GM18517 (cell line): ENCODE measurements around the gene TDRD9.
"Not testable (repeated sequence)": the region's sequence is repeated elsewhere in the genome, so short reads cannot be mapped to it uniquely, and the experiment has no call there.

Source experiments
- ATAC-seq: cut with Tn5 transposase; IDR thresholded peaks from one replicate; pipeline ENCODE4 v1.9.1; 2021; ENCODE audit warnings: mild to moderate bottlenecking, moderate library complexity; ENCODE audit not compliant: unreplicated experiment

TDRD9 gene

GRCh38 chr14:103921855-103922200, 6.4 kb upstream of the TDRD9 start:
- ATAC-seq = not testable (repeated sequence)

GRCh38 chr14:103923863-103924262, 4.4 kb upstream of the TDRD9 start:
- ATAC-seq = no peak

GRCh38 chr14:103925316-103925715, 2.9 kb upstream of the TDRD9 start:
- ATAC-seq = no peak

- ATAC-seq = no peak
Measured at GRCh38 chr14:103927566-103927965, 690 bp upstream of the TDRD9 start.

GRCh38 chr14:103930051-103930604, 1.9 kb downstream of the TDRD9 start:
- no peak for ATAC-seq

GRCh38 chr14:103931422-103931821, 3.2 kb downstream of the TDRD9 start:
- ATAC-seq = no peak

GRCh38 chr14:103932791-103933490, 4.7 kb downstream of the TDRD9 start:
- no peak for ATAC-seq

- no peak for ATAC-seq
Measured at GRCh38 chr14:103935102-103935501, 6.8 kb downstream of the TDRD9 start.

- no peak for ATAC-seq
Measured at GRCh38 chr14:103941462-103941861, 13.2 kb downstream of the TDRD9 start.

- ATAC-seq = no peak
Measured at GRCh38 chr14:103941973-103942736, 13.9 kb downstream of the TDRD9 start, which contains the start of gene RD3L. Gene RD3L (minus strand): TSS chr14:103942529. CDS start chr14:103941695, 834 bp downstream.

GRCh38 chr14:103943673-103944072, 15.4 kb downstream of the TDRD9 start:
- ATAC-seq = no peak

GRCh38 chr14:103946975-103947374, 18.7 kb downstream of the TDRD9 start:
- no peak for ATAC-seq

- no peak for ATAC-seq
Measured at GRCh38 chr14:103948442-103948841, 20.2 kb downstream of the TDRD9 start.

- ATAC-seq = no peak
Measured at GRCh38 chr14:103949131-103949790, 21.0 kb downstream of the TDRD9 start.

GRCh38 chr14:103960457-103961055, 32.3 kb downstream of the TDRD9 start:
- ATAC-seq = no peak

GRCh38 chr14:103961928-103962578, 33.8 kb downstream of the TDRD9 start:
- ATAC-seq = no peak

- no peak for ATAC-seq
Measured at GRCh38 chr14:103966631-103967030, 38.4 kb downstream of the TDRD9 start.

- ATAC-seq = no peak
Measured at GRCh38 chr14:103969961-103970360, 41.7 kb downstream of the TDRD9 start.

- ATAC-seq = no peak
Measured at GRCh38 chr14:103973354-103973753, 45.1 kb downstream of the TDRD9 start.

GRCh38 chr14:103974575-103974974, 46.3 kb downstream of the TDRD9 start:
- ATAC-seq = no peak
